Panc1 (cell line): ENCODE measurements around the gene CHRNA5. TPM values are rescaled to one million over a fixed set of nuclear protein-coding genes. Genes with fewer than 3 reads are reported as not detected.

Experiments
- ATAC-seq: fragments of 200-7000 bp; cut with Tn5 transposase; 2 replicates; pipeline ENCODE4 v1.9.1; 2020; ENCODE audit warnings: mild to moderate bottlenecking, moderate library complexity
- BruUV-seq: library from RNA; stranded (reverse); fragments of 400-500 nt; replicated peaks from 2 replicates; lab custom pipeline; 2021; lab: Mats Ljungman, UMichigan
- CTCF ChIA-PET: fragments of 300-600 bp; sonication (Branson Sonifier 250); formaldehyde crosslinking; loops from one replicate; lab custom pipeline; 2022; ENCODE audit warnings: antibody characterized with exemption; lab: Charles Lee
- POLR2A ChIA-PET: fragments of 300-600 bp; sonication (Branson Sonifier 250); formaldehyde crosslinking; loops from one replicate; lab custom pipeline; 2022; ENCODE audit warnings: antibody characterized with exemption; lab: Charles Lee
- DNase-seq: peaks from one replicate; pipeline ENCODE4 v3.0.0-alpha.2; 2010; ENCODE audit warnings: low read depth, low spot score
- H3K27ac ChIP-seq: 2 replicates; pipeline ENCODE4 v1.5.1; 2011; ENCODE audit warnings: mild to moderate bottlenecking, low read length, inconsistent platforms
- H3K27me3 ChIP-seq: fragments of 200-500 bp; sonication (Bioruptor generic); 2 replicates; pipeline ENCODE4 v1.6.0; 2014; ENCODE audit warnings: low read length, inconsistent platforms; ENCODE audit not compliant: control insufficient read depth, insufficient read depth
- H3K36me3 ChIP-seq: fragments of 200-500 bp; sonication (Bioruptor generic); 2 replicates; pipeline ENCODE4 v1.5.1; 2014; ENCODE audit warnings: inconsistent platforms, mild to moderate bottlenecking, low read length, moderate library complexity; ENCODE audit not compliant: control insufficient read depth, insufficient read depth
- H3K4me1 ChIP-seq: 2 replicates; pipeline ENCODE4 v1.5.1; 2011; ENCODE audit warnings: inconsistent platforms, mild to moderate bottlenecking, low read length, moderate library complexity; ENCODE audit not compliant: control insufficient read depth, insufficient read depth
- H3K4me3 ChIP-seq, 2 experiments: 2 replicates each; pipeline ENCODE4 v1.5.1; 2011 to 2012; ENCODE audit warnings: low read depth in 2 of 2, low read length in 2 of 2, mild to moderate bottlenecking in 2 of 2, inconsistent platforms in 1 of 2, moderate library complexity in 1 of 2
- H3K9me3 ChIP-seq: fragments of 200-500 bp; sonication (Bioruptor generic); 2 replicates; pipeline ENCODE4 v1.5.1; 2014; ENCODE audit warnings: low read depth, mild to moderate bottlenecking, inconsistent platforms, low read length, moderate library complexity; ENCODE audit not compliant: control insufficient read depth, insufficient read depth
- CTCF ChIP-seq: fragments of 450-650 bp; IDR thresholded peaks from 2 replicates; pipeline ENCODE4 v1.5.1; 2017; ENCODE audit warnings: mild to moderate bottlenecking
- POLR2AphosphoS5 ChIP-seq: IDR thresholded peaks from 2 replicates; pipeline ENCODE4 v1.6.1; 2012; ENCODE audit warnings: mild to moderate bottlenecking, low read depth, low read length, moderate library complexity
- REST ChIP-seq, 2 experiments: IDR thresholded peaks; 2 replicates each; pipeline ENCODE4 v1.6.1; 2011 to 2012; ENCODE audit warnings: low read depth in 2 of 2, control low read depth in 1 of 2, low read length in 1 of 2, mild to moderate bottlenecking in 1 of 2, moderate library complexity in 1 of 2; ENCODE audit not compliant: insufficient read depth in 1 of 2
- SIN3A ChIP-seq: IDR thresholded peaks from 2 replicates; pipeline ENCODE4 v1.6.1; 2012; ENCODE audit warnings: low read depth, mild to moderate bottlenecking, low read length, moderate library complexity, borderline replicate concordance; ENCODE audit not compliant: insufficient read depth
- TCF7L2 ChIP-seq: IDR thresholded peaks from 2 replicates; pipeline ENCODE4 v1.6.1; 2011; ENCODE audit warnings: mild to moderate bottlenecking, low read depth, low read length, inconsistent platforms
- in situ Hi-C: cut with HindIII; loops from 2 replicates; pipeline ENCODE4 v1.10.0; 2016; ENCODE audit warnings: low sequenced_read_pairs, low pct_unique_long_range_greater_than_20kb
- intact Hi-C: fragments of 100-400 bp; cut with micrococcal nuclease; formaldehyde crosslinking; loops from one replicate; pipeline ENCODE4 v1.10.0; 2022; ENCODE audit not compliant: unreplicated experiment
- total RNA-seq: library from RNA; stranded (reverse); gene quantifications from one replicate; pipeline ENCODE4 v1.2.1, GENCODE V29; 2021; ENCODE audit not compliant: unreplicated experiment

The CHRNA5 gene
- total RNA-seq, 1 experiment from 2014 or later, result 52.4 TPM

- Histone ChIP-seq H3K4me1 (no peaks in the 10 kb centered on the region), H3K36me3 (no peaks in the 10 kb centered on the region; the same call in 1 of the 2 replicates), H3K9me3 (no peaks in the 10 kb centered on the region), H3K4me3 (no peak overlapping the region), H3K27ac (no peak overlapping the region), H3K27me3 (no peaks in the 10 kb centered on the region)
- in situ Hi-C loops (no loop called here), intact Hi-C loops (no loop called here)
- ATAC-seq (no peak), DNase-seq (no peak)
- ChIA-PET POLR2A (no interaction called here), CTCF (no interaction called here)
- TF ChIP-seq REST (IDR thresholded peaks at IDR 0.05; ENCODE audit: insufficient read depth in 1 of 2, low read depth in 2 of 2, low read length in 1 of 2) (no peak), TCF7L2 (no peak), POLR2AphosphoS5 (no peak), CTCF (no peak), SIN3A (no peak)
- no TSS peak for BruUV-seq
Measured at GRCh38 chr15:78536134-78536533, 29.2 kb upstream of the CHRNA5 start.

- peaks cover 8% of the 10 kb centered on the region for H3K36me3 ChIP-seq
- no peaks in the 10 kb centered on the region for H3K27me3 ChIP-seq
- peaks cover 11% of the 10 kb centered on the region for H3K4me1 ChIP-seq
- no peaks in the 10 kb centered on the region for H3K9me3 ChIP-seq
- in situ Hi-C loops, result no loop called here
- CTCF ChIA-PET, result interaction anchor here (0.6 kb wide), 1 partner anchor 29 kb away, joined by 3 read pairs; no protein-coding TSS in a partner anchor
- no TSS peak for BruUV-seq
- TF ChIP-seq REST (IDR thresholded peaks at IDR 0.05; ENCODE audit: insufficient read depth in 1 of 2, low read depth in 2 of 2, low read length in 1 of 2) (no peak), POLR2AphosphoS5 (no peak), CTCF (no peak), SIN3A (no peak), TCF7L2 (no peak)
- no peak for DNase-seq
- no peak overlapping the region for H3K27ac ChIP-seq
- no peak for ATAC-seq
- POLR2A ChIA-PET, result no interaction called here
- H3K4me3 ChIP-seq, result no peak overlapping the region
- intact Hi-C loops, result no loop called here
Measured at GRCh38 chr15:78537266-78537905, 27.9 kb upstream of the CHRNA5 start.
